HG02623 (cell line): ENCODE results near the gene HAAO.
A peak's percentile ranks its signal among the peaks of the same experiment; 100 is the strongest.

ENCODE experiments used
- ATAC-seq: cut with Tn5 transposase; IDR thresholded peaks from one replicate; pipeline ENCODE4 v1.9.1; 2021; ENCODE audit warnings: moderate library complexity; ENCODE audit not compliant: unreplicated experiment

Gene HAAO

DNA sequence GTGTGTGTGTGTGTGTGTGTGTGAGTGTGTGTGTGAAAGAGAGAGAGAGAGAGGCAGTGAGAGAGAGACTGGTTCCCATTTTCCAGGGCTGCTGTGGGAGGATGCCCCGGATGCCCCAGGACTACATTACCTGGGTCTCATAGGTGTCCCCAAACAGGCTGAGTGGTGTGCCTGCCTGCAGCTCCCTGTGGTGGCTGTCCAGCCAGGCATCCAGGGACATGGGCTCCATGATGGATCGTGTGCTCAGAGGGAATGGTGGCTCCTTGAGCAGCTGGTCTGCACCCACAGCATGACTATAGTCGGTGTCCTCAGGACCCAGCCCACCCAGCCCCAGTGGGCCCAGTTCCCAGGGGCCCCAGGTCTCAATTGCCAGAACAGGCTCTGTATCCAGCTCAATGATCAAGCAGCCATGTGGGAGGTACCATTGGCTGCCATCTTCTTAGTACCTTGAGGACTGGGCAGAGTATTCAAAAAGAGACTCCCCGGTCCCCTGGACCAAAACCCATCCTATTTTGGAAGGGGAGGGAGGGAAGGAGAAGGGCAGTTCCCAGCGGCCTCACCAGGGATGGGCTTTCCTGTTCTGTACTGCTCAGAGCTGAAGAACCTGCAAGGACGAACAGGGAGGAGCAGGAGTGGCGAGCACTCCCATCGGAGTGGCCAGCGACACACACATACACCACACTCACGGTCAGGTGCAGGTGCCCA, 22.6 kb downstream of the HAAO start:
- no peak for ATAC-seq

DNA sequence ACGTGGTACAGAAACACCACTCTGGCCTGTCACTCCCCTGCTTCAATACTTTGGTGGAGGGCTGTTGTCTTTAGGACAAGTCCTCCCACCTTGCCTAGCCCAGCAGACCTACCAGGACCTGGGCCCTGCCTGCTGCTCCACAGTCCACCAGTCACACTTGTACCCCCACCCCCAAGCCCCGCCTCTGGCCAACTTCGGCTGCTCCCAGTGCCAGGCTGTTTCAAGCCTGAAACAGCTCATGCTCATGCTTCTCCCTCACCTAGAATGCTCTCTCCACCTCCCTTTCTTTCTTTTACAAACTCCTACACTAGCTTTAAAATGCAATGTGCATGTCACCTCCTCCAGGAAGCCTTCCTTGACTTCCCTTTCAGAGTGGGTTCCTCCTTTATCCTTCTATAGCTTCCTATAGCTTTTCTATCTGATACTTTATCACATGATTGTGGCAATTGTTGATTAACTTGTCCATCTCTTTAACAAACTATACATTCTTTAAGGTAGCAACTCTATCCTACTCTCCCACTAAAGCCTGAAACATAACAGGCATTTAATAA, 23.6 kb downstream of the HAAO start:
- ATAC-seq, result no peak

DNA sequence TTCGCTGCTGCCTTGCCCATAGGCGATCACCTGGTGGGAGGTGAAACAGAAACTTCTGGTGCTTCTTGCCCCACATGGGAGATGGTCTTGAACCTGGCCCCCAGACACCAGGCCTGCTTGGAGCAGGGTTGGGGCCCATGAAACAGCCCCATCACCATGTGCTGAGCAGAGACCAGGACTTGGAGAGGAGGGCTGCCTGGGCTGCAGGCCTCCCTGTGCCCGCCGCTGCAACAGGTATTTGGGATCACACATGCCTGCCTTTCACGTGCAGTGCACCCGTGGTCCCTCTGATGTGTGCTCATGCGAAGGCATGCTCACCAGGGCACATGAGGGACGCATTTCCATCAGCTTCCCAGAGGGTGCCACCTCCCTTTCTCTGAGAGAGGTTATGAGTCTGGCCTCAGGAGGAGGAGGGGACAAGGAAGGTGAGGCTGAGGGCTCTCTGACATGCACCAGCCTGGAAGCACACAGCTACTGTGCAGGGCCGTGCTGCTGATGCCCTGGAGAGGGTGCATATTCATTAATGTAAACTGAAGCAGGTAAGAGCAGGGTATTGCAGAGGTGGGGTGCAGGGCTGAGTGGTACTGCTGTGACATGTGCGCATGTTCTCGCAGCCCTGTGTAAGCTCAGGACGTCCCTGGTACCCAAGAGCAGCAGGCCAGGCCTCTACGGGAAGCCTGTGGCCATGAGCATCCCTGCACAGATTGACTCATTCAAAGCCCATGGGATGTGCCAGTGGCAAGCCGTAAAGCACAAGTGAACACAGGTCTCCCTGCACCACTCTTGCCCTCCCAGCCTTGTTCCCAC, 24.3 kb downstream of the HAAO start:
- ATAC-seq, result no peak

DNA sequence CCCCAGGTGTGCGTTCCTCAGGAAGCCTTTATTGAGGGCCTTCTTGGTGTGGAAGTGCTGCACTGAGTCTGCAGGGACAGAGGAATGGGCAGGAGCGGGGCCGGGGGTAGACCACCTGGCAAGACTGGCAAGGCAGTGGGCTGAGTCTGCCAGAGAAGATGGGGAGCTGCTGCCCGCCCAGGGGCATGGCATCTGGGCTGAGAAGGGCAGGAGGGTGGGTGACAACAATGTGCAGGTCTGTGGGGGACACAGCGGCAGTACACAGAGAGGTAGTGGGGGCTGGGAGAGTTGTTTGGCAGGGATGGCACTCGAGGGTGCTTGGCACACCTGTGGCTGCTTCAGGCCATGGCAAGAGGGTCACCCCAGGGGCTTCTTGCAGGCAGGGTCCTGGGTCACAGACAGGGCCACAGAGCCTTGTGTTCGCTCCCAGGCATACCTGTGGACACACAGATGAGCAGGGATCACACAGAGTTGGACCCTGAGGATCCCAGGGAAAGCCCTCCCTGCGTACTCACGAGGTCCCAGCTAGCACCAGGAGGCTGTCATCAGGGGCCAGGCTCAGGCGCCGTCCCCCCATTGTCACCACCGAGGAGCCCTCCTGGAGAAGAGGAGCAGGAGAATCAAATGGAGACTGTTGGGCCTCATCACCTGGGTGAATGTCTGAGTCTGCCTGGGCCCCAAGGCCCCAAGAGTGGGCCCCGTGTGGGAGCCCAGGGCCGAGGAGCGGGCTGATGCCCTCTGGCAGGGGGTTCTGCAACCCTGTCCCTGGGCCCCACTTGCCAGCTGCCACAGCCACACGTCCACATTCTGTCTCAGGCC, 25.1 kb downstream of the HAAO start:
- no peak for ATAC-seq

DNA sequence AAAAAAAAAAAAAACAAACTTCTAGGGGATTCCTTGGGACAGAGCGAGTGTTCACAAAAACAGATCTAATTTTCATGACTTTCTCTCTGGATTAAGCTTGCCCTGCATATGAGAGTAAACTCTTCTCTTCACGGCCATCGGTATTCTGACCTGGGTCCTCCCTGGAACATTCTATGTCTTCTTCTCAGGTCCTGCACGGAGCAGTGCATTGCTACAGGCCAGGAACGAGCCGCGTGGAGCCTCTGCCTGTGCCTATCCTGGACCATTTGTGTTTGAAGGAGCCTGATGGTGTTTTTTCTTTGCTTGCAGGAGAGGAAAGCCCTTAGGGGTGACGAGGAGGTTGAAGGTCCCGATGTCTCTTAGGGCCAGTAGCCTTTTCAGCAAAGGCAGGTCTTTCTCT, 26.7 kb downstream of the HAAO start:
- no peak for ATAC-seq

DNA sequence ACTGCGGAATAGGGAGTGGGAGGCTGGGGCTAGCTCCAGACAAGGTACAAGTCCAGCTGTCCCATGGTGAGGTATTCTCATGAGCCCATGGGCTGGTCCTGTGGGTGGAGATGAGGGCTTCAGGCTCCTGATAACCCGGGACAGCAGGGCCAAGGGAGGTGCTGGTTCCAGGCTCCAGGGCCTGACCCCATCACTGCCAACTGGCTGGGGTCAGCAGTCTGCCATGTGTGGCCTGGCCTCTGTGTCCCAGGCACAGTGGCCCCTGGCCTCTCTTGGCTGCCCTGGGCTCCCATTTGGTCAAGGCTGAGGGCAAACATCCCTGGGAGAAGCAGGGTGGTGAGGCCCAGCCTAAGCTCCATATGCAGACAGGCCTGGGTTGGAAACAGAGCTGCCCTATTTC, 27.5 kb downstream of the HAAO start:
- no peak for ATAC-seq

DNA sequence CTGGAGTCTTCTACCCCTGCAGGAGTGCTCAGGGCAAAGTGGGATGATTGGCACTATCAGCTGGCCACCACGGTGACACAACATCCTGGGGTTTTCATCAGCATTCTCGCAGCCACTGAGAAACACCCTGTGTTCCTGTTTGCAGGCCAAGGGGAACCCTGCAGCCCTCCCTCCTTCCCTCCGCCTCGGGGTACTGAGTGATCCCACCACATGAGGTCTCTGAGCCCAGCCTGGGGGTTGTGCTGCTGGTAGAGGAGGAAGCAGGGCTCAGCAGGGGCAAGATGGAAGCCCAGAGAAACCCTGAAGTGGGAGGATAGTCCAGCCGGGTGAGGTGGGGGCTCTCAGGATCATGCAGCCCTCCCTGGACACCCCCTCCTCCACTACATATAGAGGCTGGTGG, 28.3 kb downstream of the HAAO start, which contains the start of gene OXER1:
TSS of gene OXER1 (minus strand) at position 40 of the 400 bp plus-strand sequence. CDS start 73 bp downstream, outside the sequence.
- no peak for ATAC-seq

DNA sequence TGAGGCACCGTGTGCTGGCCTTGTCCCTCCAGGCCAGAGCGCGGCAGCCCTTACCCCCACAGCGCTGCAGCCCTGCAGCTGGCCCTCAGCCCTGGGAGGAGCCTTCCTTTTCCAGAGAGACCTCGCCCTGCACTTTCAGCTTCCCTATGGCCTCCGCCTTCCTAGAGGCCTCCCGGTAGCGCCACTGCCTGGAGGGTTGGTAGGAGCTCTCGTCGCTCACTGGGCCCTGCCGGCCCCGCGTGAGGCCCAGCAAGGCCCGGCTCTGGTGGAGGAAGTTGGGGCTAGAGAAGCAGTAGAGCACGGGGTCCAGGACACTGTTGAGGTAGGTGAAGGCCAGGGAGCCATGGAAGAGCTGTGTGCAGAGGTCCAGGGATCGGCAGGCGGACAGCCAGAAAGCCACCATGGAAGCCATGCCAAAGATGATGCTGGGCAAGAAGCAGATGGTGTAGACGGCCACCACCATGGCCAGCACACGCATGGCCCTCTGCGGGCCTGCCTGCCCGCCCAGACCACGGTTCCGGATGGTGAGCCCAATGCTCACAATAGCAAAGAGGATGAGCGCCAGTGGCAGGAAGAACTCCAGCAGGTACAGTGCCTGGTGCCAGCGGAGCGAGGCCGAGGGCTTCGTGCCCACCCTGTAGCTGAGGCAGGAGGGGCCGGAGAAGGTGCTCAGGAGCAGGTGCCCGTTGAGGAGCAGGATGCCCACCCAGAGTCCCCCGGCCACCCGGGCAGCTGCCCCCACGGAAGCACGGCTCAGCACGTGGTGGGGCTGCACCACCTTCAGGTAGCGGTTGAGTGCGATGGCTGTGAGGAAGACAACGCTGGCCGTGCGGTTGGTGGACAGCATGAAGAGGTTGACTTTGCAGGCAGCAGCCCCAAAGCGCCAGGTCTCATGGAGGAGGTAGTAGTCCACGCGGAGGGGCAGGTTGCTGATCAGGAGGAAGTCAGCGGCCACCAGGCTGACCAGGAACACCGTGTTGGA, 29.3 kb downstream of the HAAO start:
- ATAC-seq, result no peak

DNA sequence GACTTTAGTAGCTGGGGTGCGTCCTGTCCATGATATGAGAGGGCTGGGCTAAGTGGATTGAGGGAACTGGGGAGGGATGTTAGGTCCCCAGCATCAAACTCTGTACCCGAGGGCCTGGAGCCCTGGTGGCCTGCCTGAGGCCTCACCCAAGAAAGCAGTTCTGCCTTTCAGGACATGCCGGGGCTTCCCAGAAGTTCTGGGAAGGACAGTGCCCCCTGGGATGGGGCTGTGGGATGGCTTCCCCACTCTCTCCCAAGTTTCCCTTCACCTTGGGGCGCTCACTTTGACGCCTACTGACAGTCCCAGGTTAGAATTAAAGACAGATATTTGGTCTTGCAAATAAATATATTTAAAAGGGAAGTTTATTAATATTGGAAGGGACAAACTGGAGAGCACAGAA, 30.2 kb downstream of the HAAO start:
- no peak for ATAC-seq

DNA sequence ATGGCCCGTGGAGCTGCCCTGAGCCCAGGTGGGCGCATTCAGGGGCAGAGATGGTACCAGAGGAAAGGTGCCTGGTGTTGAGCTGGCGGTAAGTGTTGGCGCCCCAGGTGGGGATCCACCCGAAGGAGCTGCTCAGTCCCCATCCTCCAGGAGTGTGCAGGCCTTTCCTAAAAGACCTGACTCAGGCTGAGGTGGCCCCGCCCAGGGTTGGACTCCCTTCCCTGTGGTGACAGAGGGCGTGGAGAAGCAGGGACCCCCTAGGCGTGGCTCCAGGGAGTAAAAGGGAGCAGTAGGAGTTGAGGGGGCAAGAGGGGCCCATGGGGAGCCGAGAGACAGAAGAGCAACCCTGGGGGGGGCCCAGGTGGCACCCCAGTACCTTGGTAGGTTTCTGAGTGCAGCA, 30.8 kb downstream of the HAAO start:
- ATAC-seq, result no peak

DNA sequence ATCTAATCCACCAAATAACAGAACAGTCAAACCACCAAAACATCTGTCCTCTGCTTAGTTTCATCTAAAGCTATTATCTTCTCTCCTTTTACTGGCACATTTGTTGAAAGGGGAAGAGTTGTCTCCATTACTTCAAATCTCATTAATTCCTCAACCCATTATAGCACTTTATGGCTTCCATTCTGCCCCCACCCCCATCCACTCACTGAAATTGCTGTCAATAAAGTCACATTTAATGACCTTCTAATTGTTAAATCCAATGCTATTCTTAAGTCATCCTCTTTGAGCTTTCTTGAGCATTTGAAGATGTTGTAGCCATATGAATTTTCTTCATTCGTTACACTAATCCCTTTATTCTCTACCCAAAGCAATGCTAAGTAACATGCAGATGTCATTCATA, 33.6 kb downstream of the HAAO start:
- ATAC-seq, result no peak

DNA sequence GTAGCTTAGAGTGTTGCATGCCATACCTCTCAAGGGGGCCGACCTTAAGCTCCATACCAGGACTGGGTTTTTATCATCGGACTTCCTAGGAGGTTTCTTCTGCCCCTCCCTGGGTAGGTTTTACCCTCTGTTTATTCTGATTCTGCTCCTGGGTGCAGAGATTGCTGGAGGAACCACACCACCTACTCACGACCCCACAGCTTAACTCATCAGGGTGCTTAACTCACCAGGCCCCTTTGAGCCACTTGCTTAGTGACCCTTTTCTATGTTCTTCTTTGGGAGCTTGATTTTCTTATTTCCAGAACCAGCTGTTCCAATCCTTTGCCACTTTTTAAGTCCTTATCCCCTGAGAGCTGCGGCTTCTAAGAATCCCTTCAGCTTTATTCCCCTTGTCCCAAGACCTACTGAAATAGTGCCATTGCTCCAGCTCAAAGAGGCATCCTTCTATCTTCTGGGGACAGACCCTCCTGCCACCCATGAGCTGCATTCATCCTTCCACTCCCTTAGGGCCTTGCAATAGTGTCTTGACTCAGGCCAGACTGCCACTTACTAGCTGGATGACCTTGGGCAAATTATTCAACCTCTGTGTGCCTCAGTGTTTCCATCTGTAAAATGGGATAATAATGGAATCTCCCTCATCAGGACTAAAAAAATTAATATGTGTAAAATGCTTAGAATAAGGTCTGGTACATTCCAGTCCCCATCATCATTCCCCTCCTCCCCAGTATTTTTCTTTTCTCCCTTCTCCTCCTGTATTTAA, 34.2 kb downstream of the HAAO start:
- ATAC-seq, result no peak

DNA sequence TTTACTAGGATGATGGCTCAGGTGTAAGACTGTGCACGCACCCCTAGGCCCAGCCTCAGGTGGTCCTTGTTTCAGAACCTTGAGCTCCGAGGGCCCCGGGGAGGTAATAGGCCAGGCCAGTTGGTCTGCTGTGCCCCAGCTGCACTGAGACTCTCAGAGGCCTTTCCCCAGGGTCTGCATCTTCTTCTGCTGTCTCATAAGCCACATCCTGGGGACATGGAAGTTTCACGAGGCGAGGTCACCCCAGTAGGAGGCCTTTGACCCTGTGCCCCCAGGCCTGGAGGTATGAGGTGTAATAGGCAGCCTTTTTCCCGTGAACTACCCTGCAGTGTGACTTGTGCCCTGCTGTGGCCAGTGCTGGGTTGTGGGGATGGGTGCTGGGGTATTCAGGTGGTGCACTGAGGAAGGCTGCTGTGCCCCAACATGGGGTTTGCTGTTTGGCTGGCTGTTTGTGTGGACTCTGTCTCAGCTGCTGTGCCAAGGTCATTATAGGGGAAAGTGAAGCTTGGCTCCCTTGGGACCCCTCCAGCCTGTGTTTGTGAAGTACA, 35.3 kb downstream of the HAAO start:
- no peak for ATAC-seq

DNA sequence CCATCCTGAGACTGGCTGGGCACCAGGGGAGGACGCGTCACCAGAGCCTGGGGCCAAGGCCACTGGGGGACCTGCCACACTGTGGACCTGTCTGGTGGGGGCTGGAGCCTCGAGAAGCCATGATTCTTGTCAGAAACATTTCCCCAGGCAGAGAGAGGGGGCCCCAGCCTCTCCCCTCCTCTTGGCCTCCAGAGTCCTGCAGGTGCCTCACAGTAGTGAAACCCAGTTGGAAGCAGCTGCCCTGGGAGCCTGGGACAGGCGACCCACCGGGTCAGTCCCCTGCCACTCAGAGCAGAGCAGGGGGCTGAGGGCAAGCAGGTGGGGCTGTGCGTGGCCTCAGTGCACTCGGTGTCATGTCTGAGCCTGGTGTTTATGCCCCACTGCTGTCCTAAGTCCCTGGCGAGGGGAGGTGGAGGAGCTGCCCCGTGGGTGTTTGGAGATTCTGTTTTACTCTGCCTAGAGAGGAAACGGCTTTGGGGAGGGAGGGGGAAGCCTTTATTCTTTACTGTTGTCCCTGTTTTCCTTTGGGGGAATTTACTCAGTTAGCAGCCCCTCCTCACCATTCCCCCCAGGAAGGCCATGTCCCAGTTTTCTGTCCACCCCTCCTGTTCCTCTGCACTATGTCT, 36.1 kb downstream of the HAAO start:
- ATAC-seq, result no peak

DNA sequence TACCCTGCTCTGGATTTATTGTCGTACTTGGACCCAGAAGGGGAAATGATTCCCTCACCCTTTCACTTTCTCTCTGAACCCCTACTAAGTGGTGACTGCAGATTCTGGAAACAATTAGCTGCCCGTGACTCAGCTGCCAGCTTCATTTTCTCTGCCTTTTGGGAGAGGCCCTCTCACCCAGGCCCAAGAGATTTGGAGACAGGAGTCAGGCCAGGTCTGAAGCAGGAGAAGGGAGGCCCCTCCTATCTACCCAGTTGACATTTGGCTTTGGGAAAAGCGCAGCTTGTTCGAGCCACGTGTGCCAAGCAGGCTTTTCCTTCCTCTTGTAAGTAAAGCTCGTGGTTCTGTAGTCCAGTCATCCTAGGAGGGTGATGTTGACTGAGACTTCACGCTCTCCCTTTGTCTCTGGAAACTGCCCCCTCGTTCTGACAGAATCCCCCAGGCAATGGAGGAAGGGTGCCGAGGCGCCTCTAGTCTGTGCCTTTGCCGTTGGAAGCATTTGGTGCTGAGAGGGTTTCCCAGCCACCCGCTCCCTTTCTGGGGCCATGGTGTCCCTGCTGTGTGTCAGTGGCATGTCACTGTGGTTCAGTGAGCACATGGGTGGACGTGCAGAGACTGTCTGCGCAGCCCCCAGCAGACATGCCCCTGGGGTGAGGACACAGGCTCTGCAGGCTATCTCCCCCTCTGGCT, 37.0 kb downstream of the HAAO start:
- no peak for ATAC-seq

DNA sequence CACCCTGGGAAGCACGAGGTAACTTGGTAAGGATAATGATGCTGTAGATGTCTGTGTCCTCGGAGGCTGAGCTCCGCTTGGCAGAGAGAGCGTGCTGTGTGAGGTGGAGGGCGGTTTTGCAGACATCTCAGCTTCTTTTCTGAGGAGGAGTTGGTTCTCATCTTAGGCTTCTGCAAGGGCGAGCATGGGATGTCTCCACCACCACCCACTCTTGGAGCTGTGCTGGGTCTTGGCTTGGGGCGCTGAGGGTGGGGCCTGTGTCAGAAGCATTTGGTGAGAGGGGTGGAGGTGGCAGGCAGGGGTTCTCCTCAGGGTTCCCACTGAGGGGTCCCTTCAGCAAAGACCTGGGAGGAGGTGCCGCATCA, 37.6 kb downstream of the HAAO start:
- no peak for ATAC-seq

DNA sequence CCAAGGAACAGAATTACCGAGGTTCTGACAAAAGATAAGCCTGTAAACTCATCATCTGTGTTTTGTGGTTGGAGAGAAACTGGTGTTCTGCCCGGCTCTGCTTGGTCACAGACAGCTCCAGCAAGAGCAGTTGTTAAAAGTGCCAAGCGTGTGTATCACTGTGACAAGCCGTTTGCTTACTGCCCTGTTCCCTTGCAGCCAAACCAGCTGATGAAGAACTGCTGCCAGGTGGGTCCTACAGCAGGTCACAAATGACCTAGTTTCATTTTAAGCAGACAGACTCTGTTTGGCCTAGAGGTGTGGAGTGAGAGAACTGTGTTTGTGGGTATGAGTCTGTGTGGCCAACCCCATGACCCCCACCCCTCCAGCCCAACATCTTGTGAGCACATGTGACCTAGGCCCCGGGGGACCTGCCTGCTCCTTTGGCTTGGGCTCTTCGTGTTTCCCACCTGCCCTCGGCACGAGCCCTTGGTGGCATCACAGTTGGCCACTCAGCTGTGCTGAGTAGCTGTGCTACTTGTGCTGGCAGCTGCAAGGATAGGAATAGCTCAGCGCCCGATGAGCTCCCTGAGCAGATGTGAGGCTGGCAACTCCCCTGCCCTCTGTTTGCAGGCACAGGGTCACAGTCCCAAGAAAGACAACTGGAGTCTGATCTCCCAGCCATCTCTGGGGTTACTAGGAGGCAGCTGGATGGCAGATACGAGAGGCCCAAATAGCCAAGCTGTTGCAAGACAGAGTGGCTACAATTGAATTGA, 38.2 kb downstream of the HAAO start:
- peak; percentile 46 for ATAC-seq
